Embryonic facial prominence (tissue), 1 donor: ENCODE data around the gene ATP5F1E.
"Not testable (repeated sequence)": the region's sequence is repeated elsewhere in the genome, so short reads cannot be mapped to it uniquely, and the experiment has no call there.

Experiments
- DNase-seq: peaks from one replicate; pipeline ENCODE4 v3.0.0-alpha.2; 2016; ENCODE audit errors: extremely low spot score

Gene ATP5F1E

DNA sequence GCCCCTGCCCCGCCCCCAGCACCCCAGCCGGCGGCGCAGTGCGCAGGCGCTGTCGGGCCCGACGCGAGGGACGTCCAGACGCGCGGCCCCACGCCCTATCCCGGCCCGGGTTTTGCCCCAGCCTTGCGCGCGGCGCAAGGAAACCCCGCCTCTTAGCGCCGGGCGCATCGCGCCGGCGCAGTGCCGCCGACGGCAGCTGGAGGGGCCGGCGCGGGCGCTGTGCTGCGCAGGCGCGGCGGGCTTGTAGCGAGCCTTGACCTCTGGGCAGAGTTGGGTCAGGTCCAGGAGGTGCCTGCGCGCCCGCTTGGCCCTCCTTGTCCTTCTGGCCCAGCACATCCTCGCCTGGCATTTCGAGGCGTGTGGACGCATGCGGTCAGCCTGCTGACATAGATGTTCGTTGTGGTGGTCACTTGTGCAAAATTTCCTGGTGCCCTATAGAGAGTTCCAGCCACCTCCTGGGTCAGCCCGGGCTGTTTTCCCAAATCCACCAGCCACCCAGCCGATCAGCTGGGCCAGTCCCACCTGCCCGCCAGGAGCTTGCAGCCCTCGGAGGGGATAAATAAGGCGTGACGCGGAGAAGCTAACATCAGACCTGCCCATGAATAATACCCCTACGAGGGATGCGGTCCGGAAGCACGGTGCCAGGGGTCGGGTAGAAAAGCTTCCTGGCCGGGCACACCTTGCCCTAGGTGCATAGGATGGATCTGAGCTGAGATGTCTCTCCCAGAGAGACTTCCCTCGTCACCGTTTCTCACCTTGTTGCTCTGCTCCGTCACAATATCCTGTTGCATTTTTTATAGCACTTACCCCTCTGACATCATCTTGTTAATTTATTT, 10.9 kb upstream of the ATP5F1E start:
- DNase-seq = peak; percentile 59

GRCh38 chr20:59042151-59042795, 10.1 kb upstream of the ATP5F1E start, which contains the start of gene PRELID3B:
Gene PRELID3B, minus strand, starts transcription at chr20:59042786. Its CDS starts 56 bp downstream, at chr20:59042730.
- no peak for DNase-seq

GRCh38 chr20:59041487-59041886, 9.4 kb upstream of the ATP5F1E start:
- DNase-seq = not testable (repeated sequence)

GRCh38 chr20:59040667-59041066, 8.5 kb upstream of the ATP5F1E start:
- DNase-seq = no peak

- no peak for DNase-seq
These were observed 7.1 kb upstream of the ATP5F1E start for GRCh38 chr20:59039233-59039632.

- no peak for DNase-seq
These were observed 5.3 kb upstream of the ATP5F1E start for GRCh38 chr20:59037386-59037785.

DNA sequence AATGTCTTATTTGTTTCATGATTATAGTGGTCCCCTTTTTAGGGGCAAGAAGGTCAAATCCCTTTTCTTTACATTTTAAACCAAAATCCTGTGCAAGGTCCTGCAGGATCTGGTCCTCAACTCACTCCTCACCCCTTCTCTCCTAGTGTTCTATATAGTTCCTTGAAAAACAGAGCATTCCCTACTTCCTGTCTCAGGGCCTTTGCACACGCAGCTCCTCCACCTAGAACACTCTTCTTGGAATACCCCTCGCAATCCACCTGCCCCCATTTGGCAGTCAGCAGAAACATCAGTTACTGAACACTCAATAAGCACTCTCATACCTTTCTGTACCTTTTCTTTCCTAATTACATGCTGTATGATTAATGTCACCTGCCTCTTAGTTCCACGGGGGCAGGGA, 3.2 kb upstream of the ATP5F1E start:
- no peak for DNase-seq

DNA sequence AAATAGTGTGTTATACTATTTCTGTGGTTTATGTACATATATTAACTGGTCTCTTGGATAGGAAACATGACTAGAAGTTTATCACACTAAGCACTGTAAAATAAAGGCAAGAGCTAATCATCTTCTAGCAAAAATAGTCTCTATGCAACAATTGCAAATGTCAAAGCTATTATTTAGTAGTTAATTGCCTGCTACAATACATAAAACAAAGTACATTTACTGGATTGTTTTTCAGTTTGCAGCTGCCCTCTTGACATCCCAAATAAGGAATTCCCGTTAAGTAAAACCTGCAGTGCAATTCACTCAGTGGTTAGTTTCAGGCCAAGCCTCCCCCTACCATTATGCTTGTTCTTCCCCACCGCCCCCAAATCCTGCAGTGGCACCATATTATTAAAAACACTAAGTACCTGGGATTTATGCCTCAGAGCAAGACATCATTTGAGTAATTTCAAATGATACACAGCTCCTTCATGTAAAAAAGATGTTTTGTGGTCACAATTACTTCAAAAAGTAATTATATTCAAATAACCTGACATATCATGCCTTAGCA, 1.6 kb upstream of the ATP5F1E start:
- DNase-seq = no peak

DNA sequence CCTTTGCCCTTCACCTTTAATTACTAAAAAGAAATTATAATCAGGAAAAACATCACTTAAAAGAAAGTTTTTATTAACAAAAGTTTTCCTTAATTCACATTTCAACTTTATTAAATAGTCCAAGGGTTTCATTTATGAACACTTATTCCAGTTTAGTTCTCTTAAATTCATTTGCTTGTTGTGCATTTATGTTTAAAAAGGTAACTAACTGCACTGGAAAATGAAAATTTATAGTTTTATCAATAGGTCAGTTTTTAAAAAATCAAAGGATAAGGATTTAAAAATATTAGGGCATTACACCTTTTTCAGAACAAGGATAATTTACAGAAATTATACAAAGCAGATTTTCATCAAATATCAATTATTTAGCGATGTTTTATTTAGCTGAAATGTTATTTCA, 958 bp upstream of the ATP5F1E start:
- no peak for DNase-seq

- peak; percentile 38 for DNase-seq
These were observed 551 bp upstream of the ATP5F1E start for GRCh38 chr20:59032713-59033059.

DNA sequence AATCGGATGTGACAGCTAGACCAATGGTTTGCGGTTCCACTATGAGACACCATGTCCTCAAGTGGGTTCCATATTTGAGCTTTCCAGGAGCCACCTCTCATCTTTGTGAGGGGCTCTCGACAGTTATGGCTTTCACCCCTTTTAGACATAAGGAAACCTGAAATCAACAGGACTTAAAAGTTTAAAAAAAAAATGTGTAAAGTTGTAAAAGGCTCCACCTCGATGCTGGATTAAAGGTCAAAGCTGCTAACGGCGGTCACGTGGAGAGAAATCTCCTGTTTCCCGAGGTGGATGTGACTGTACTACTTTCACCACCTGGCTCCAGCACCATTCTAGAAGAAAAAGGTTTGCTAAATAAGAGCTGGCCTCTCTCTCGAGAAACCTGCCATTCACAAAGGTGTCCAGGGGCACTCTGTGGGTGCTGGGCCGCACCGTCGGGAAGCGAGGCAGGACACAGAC, 542 bp downstream of the ATP5F1E start:
- DNase-seq = no peak

DNA sequence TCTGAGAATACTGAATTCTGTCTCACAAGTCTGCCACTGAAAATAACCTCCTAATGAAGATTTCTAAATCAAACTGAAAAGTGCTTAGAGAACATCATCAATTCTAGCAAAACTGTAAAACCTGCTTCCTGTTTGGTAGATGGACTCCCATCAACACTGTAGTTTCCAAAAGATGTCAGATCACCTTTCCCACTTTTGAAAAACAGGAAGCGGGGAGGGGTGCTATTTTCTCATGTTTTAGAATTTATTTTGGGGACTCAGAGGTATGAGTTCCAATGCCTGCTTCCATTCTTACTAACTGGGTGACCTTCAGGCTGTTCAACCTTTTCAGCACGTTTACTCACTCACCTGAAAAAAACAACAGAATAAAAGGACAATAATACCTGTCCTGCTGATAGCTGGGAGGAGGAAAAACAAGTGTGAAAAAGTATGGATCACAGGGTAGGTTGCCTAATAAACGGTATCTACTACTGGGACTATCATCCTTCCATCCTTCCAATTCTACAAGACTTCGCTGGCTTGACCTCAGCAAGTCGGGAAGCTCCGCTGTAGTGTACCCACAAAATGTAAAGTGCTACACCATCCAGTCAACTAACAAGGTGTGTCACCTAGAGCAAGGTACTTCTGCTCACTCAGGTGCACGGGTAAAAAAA, 1.1 kb downstream of the ATP5F1E start:
- no peak for DNase-seq

DNA sequence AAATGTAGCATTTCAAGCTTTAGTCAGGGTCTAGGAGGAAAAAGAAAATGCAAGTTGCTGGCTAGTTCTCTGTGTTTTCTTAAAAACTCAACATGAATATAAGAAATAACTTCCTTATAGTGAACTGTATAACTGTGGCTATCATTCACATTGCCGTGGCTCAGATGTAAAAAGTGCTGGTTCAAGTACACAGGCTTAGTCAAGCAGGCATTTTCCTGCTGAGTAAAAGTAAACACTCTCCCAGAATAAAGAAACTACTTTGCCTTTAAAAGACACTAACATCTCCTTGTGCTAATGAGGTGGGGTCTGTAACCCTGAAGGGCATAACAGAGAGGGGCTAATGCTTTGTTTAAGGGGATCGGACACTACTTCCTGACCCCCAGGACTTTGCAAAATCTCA, 3.3 kb downstream of the ATP5F1E start:
- DNase-seq = no peak

GRCh38 chr20:59027741-59028320, 4.3 kb downstream of the ATP5F1E start:
- DNase-seq = no peak

DNA sequence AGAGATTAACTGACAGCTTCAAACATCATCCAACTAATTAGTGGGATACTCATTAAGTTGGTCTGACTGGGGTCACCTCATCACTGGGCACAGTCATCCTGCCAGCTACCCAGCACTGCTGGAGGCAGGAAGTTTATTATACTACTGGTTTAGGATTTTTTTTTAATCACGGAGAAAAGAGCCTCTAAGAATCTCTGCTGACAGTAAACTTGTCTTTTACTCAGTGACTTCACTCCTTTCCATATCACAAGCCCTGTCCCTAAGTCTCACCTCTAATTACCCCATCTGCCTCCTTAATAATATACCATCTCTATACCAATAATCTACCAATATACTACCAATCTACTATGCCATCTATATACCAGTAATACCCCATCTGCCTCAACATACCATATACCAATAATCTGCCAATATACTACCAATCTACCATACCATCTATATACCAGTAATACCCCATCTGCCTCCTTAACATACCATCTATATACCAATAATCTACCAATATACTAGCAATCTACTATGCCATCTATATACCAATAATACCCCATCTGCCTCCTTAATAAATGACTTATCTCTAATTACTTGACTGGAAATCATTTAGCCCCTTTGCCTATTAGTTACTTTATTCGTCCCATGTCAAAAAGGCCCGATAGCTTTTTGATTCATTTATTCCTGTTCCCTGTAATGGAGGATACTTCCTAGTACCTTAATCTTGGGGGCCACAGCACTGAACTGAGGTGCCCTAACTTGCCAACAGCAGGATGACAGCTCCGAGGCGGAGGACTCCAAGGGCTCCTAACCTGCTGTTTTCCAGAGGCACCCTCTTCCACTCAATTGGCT, 5.0 kb downstream of the ATP5F1E start:
- no peak for DNase-seq

DNA sequence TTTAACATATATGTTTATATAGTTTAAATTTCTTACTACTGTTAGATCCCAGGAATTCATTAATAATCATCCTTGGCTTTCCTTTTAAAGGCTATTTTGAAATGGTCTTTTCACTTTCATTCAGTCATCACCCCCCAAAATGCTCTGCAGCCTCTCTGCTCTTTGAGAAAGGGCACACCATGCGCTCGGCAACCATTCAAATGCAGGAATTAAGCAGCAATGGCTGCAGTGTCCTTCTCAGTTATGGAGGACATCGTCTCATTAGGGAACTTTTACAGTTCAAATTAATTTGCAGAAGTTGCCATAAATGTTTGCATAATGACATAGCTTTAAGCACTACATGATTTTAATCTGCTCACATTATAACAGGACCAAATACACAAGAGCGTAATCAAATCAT, 6.6 kb downstream of the ATP5F1E start:
- no peak for DNase-seq

DNA sequence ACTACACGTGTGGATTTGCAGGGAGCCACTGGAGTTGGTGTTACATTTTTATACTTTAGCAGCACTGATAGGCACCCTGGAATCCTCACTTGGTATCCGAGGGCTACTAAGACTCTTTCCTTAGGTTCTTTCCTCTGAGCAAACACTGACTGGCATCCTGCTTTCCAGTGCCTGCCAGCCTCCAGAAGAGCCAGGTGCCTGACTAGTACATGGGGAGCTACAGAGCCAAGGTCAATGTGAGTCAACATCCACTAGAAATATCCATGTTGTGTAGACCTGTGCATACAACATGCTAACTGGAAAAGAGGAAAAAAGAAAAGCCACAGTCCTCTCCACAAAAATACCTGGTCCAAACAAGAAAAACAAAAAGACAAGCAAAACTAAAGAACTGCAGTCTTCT, 7.0 kb downstream of the ATP5F1E start:
- DNase-seq = no peak

DNA sequence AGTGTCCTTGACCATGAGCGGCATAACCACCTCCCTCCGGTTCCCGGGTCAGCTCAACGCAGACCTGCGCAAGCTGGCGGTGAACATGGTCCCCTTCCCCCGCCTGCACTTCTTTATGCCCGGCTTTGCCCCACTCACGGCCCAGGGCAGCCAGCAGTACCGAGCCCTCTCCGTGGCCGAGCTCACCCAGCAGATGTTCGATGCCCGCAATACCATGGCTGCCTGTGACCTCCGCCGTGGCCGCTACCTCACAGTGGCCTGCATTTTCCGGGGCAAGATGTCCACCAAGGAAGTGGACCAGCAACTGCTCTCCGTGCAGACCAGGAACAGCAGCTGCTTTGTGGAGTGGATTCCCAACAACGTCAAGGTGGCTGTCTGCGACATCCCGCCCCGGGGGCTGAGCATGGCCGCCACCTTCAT, 8.0 kb downstream of the ATP5F1E start:
- no peak for DNase-seq

- DNase-seq = no peak
These were observed 8.5 kb downstream of the ATP5F1E start for GRCh38 chr20:59023616-59024015.

- no peak for DNase-seq
These were observed 9.4 kb downstream of the ATP5F1E start for GRCh38 chr20:59022754-59023153.

GRCh38 chr20:59020938-59021551, 11.1 kb downstream of the ATP5F1E start:
- DNase-seq = no peak
